KBM-7 (cell line): ENCODE measurements around the gene AEN.

Experiments used
- DNase-seq: peaks from one replicate; pipeline ENCODE4 v3.0.0-alpha.2; 2015
- in situ Hi-C: fragments of 300-500 bp; cut with MboI; formaldehyde crosslinking; loops from 2 replicates; pipeline ENCODE4 v1.14.3; 2020; ENCODE audit warnings: low sequenced_read_pairs, low pct_unique_long_range_greater_than_20kb, mixed read lengths

Gene AEN

GRCh38 chr15:88645171-88646087 is 24.3 kb downstream of the AEN start:
- in situ Hi-C loops, result no loop called here
- no peak for DNase-seq

- in situ Hi-C loops, result no loop called here
These were observed 24.9 kb downstream of the AEN start for GRCh38 chr15:88646088-88646405.

GRCh38 chr15:88646951-88647350 is 25.8 kb downstream of the AEN start:
- no peak for DNase-seq
- in situ Hi-C loops, result no loop called here

More at GRCh38 chr15:88646088-88646405, 24.9 kb downstream of the AEN start:
- DNase-seq, result no peak

- DNase-seq, result no peak
- in situ Hi-C loops, result no loop called here
These were observed 26.4 kb downstream of the AEN start for GRCh38 chr15:88647351-88648105.

- in situ Hi-C loops, result no loop called here
- DNase-seq, result no peak
These were observed 27.4 kb downstream of the AEN start for GRCh38 chr15:88648357-88649214.

DNA sequence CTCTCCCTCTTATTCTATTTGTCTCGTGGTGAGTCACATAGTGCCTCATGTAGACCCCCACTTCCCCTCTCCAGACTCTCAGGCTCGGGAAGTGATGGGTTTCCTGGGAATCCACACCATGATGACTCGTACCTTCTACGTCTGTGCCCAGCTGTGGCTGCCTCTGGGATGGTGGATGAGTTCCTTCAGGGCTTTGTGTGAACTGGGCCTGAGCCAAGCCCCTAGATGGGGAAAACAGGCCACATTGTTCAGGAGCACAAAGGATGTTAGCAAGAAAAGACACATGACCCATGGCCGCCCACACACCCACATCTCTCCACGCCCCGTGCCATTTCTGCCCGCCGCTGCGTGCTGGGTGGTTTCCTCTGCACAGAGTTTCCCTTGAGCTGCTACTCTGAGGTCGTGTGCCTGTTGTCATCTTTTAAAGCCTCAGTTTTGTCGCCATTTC is 28.2 kb downstream of the AEN start:
- DNase-seq, result no peak
- in situ Hi-C loops, result no loop called here

DNA sequence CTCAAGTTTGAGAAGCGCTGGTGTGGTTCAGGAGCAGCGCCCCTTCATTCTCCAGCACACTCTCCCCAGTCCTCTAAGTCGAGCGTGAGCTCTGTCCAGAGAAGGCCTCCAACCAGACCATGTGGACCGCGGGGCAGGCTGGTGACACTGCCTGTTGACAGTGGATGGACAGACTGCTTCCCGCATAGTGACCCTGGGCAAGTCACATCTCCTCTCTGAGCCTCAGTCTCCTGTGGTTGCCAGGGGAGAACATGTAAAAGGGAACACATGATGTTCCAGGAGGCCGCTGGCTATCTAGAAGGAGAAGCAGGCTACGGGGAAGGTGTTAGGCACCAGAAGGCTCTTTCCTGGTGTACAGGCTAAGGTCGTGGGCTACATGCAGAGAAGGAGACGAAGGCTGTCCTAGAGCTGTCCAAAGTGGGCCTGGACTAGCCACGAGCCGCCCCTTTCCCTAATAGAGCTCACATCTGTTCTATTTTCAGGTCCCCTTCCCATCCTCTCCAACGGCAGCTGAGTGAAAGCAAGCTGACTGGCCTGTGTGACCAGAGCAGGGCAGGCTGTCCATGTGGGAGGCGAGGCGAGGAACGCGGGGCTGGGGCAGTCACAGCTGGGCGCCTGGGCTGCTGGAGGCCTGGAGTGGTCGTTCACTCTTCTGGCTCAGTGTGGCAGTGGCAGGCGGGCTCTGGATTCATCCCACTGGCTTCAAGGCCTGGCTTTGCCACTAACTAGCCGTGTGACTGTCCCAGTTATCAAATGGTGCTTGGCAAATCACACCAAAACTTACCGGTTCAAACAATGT is 28.8 kb downstream of the AEN start:
- DNase-seq, result no peak
- in situ Hi-C loops, result no loop called here

DNA sequence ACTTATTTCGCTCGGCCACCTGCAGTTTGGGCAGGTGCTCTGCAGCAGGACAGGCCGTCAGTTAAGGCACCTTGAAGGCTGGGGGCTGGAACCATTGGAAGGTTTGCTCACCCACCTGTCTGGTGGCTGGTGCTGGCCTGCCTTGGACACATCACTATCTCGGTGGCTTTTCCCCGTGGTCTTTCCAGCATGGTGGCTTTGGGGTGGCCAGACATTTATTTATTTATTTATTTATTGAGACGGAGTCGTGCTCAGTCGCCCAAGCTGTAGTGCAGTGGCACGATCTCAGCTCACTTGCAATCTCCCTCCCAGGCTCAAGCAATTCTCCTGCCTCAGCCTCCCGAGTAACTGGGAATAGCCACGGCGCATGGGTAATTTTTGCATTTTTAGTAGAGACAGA is 29.4 kb downstream of the AEN start:
- in situ Hi-C loops, result no loop called here
- no peak for DNase-seq

GRCh38 chr15:88651136-88651732 is 30.1 kb downstream of the AEN start:
- in situ Hi-C loops, result no loop called here

DNA sequence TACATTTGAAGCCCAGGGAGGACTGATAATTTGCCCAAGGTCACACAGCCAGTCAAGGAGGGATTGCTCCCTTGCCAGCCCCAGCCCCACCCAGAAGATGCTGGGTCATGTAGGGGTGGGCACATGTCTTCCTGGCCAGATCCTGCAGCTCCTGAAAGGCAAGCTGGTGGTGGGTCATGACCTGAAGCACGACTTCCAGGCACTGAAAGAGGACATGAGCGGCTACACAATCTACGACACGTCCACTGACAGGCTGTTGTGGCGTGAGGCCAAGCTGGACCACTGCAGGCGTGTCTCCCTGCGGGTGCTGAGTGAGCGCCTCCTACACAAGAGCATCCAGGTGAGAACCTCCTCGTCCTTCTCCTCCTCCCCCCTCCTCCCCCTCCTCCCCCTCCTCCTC is 30.8 kb downstream of the AEN start:
- no peak for DNase-seq
- in situ Hi-C loops, result no loop called here

More at GRCh38 chr15:88651136-88651732, 30.1 kb downstream of the AEN start:
- DNase-seq, result no peak

DNA sequence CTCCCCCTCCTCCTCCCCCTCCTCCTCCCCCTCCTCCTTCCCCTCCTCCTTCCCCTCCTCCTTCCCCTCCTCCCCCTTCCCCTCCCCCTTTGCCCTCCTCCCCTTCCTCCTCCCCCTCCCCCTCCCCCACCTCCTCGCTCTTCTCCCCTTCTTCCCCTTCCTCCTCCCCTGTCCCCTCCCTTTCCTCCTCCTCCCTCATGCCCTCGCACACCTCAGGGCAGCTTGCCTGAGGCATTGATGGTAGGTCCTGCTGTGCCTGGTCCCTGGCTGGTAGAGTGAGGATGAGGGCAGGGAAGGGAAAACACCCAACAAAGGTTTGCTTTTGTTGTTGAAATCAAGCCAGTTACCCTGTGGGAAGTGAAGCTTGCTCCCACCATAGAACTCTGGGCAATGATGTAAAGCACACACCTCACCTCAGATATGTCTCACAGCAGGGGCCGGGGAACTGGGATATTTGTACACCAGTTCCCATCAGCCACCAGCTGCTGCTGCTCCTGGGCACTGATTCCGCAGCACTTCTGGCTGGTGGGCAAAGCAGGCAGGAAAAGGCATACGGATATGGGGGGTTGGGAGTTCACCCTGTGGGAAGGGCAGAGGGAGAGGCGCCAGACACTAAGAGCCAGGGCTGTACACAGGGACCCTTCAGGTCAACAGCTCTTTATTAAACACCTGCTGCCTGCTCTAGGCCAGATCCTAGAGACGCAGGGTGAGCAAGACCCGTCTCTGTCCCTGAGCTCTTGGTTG is 31.5 kb downstream of the AEN start:
- DNase-seq, result no peak
- in situ Hi-C loops, result no loop called here

GRCh38 chr15:88653200-88654064 is 32.3 kb downstream of the AEN start:
- in situ Hi-C loops, result no loop called here
- DNase-seq, result no peak

DNA sequence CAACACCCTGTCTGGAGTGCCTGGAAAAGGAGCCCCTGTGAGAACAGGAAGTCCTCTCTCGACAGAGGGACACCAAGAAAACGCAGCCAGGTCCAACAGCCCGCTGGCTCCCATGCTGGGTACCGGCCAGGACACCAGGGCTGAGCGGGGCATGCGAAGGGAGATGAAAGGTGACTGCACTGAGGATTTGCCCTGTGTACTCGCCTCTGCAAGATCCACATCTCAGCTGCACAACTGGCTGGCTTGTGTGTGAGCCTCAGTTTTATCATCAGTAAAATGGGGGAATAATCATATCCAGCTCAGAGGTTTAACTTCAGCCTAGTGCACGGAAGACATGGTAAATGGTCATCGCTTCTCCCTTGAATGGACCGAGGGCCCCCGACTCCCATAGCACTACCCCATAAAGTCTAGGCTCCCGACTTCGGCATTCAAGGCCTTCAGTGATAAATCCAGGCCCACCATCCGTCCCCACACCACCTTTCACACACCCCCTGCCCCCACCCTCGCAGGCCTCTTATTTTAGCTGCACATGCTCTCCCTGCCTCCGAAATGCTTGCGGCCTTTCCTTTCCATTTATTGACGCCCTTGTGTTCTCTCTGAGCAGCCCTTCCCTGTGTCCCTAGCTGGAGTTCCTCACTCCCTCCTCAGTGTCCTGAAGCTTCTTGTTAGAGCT is 33.4 kb downstream of the AEN start:
- in situ Hi-C loops, result no loop called here

GRCh38 chr15:88655103-88655553 is 34.0 kb downstream of the AEN start:
- no peak for DNase-seq
- in situ Hi-C loops, result no loop called here

More for the DNA sequence above, 33.4 kb downstream of the AEN start:
- no peak for DNase-seq

DNA sequence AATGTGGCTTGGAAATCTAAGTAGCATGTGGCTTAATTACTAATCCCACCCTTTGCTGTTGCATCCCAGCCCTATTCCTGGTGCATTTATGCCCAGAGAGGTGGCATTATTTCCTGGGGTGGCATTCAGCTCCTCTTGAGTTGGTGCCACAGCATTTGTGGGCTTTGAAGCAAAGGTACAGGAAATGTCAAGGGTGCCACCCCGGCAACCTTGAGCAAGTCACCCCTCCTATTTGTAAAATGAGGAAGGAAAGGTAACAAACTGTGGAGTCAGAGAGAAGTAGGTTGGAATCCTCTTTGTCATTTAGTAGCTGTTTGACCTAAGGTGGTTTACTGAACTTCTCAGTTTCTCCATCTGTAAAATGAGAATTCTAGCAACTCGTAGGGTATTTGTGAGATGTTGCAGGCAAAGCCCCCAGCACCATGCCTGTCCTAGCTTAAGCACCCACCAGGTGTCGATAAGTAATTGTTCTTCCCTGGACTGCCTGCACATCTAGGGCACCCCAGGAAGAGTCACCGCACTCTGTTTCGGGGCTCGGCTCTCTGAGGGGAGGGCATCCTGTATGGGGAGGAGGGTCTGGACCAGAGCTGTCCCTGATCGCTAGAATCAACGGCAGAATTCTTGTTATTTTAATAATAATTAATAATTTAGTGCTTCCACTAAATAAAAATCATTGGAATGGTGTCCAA is 34.8 kb downstream of the AEN start:
- in situ Hi-C loops, result no loop called here
- DNase-seq, result no peak

DNA sequence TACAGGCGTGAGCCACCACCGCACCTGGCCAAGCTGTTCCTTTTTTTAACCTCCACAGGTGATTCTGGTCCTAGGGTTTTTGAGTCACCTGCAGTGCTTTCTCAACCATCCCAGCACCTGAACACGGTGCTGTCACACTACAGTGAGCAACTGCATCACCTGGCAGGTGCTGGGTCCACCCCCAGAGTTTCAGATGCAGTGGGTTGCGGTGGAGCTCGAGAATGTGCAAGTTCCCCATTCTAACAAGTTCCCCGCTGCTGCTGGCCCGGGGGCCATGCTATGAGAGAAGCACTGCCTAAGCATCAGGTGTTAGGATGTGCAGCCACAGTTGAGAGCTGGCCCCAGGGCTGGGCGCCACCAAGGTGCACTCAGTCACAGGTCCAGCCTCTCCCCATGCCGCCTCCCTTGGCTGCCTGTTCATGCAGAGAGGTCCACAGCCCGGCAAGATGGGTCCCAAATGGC is 35.7 kb downstream of the AEN start:
- no peak for DNase-seq
- in situ Hi-C loops, result no loop called here
